WI38 (cell line): ENCODE data around the gene SIAH2.

Experiments
- H3K4me3 ChIP-seq: 2 replicates; pipeline ENCODE4 v1.5.1; 2011; ENCODE audit warnings: low read depth, mild to moderate bottlenecking, control low read depth, low read length
- CTCF ChIP-seq: IDR thresholded peaks from 2 replicates; pipeline ENCODE4 v1.5.1; 2012; ENCODE audit warnings: low read depth, mild to moderate bottlenecking, control low read depth, low read length

Gene SIAH2

GRCh38 chr3:150733373-150733935 is 29.5 kb downstream of the SIAH2 start:
- TF ChIP-seq CTCF: no peak
- no peak overlapping the region for H3K4me3 ChIP-seq

DNA sequence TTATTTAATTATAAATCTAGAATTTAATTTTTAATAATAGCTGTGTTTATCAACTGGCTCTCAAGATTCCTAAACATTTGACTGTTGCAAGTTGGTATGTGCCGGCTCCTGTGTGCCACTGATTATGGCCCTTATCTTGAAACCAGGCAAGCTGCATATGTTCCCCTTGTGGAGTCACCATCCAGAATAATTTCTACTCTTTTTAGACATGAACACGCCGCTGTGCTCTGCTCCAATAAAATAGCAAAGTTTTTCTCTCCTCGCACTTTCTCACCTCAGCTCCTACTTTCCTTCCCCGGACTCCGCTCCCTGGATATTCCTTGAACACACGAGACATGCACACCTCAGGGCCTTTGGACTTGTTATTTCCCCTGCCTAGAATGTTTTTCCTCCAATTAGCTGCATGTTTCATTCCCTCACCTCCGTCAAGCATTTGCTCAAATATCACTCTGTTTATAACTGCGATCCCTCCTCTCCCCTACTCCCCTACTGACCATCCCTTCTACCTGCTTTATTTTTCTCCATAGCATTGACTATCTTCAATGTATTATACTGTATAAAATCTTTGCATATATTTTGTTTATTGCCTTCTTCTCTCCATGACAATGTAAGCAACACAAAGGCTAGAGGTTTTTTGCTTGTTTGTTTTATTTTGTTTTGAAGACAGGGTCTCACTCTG is 33.1 kb downstream of the SIAH2 start:
- H3K4me3 ChIP-seq: no peak overlapping the region
- TF ChIP-seq CTCF: no peak

- H3K4me3 ChIP-seq: no peak overlapping the region
- no peak for TF ChIP-seq CTCF
Observed at GRCh38 chr3:150727653-150728502, 35.1 kb downstream of the SIAH2 start.

DNA sequence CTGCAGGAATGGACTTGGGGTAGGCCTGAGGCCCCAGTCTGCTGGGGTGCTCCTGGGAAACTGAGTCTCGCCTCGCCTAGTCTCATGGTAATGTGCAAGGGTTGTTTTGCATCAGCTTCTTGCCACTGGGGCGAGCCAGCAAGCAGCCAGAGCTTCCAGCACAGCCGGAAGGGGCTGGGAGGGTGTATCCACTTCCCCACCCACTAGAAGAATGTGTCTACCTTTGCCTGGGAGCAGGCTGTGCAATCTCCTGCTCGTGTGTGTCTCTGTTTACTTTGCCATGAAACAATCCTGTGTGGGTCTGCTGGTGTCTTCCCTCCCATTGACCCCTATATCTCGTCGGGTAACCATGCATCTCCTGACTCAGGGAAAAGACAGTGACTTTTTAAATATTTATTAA is 37.4 kb downstream of the SIAH2 start:
- no peak overlapping the region for H3K4me3 ChIP-seq
- no peak for TF ChIP-seq CTCF

GRCh38 chr3:150723946-150724345 is 39.0 kb downstream of the SIAH2 start:
- no peak for TF ChIP-seq CTCF
- no peak overlapping the region for H3K4me3 ChIP-seq

GRCh38 chr3:150722267-150722666 is 40.7 kb downstream of the SIAH2 start:
- TF ChIP-seq CTCF: no peak

More at GRCh38 chr3:150722267-150722666, 40.7 kb downstream of the SIAH2 start:
- no peak overlapping the region for H3K4me3 ChIP-seq
